ENCODE data around the gene CCDC51.

DNA sequence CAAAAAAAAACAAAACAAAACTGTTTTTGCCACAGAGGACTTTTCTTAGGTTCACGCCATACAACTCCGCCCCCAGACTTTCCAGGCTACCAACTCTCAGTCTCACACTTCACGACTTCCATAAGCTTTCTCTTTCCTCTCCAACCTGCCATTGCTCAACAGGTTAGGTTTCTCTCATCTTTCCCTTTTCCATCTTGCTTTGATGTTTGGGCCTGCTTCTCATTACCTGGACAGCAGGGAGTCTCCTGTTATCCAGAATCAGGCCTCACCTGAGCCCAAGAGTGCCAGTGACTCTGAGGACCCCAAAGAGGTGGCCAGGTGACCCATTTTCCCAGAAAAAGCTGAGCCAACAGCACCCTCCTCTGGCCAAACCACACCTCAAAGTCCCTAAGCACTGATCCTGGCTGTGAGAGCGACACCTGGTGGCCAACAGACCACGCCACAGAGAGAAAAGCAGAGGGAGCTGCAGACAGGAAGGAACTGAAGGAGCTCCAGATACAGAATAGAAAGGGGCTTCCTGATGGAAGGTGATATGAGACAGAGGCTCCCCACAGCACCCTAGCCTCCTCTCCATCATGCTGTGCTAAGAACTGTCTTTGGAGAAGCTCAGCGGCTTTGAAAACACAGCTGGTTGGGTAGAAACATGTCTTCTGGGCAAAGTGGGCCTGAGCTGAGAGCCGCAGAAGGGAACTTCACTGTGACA, 4.0 kb downstream of the CCDC51 start:
- TF ChIP-seq EP300 (IDR thresholded peaks at IDR 0.05) (no peak), POLR2AphosphoS5 (IDR thresholded peaks at IDR 0.05) (peak in 1 of 4 donors; percentile 17), CTCF (IDR thresholded peaks at IDR 0.05) (peak; percentile 98 to 100 (median 100)), POLR2A (IDR thresholded peaks at IDR 0.05) (no peak)
